ENCODE measurements around the gene TTLL4. TPM values are rescaled to one million over a fixed set of nuclear protein-coding genes. Genes with fewer than 3 reads are reported as not detected.

TTLL4 gene
- total and polyA plus RNA-seq, 2 of the 8 experiments (the other 6 are each of a cell fraction or from before 2014, with no cell fraction given) = 71.1 to 105 TPM

DNA sequence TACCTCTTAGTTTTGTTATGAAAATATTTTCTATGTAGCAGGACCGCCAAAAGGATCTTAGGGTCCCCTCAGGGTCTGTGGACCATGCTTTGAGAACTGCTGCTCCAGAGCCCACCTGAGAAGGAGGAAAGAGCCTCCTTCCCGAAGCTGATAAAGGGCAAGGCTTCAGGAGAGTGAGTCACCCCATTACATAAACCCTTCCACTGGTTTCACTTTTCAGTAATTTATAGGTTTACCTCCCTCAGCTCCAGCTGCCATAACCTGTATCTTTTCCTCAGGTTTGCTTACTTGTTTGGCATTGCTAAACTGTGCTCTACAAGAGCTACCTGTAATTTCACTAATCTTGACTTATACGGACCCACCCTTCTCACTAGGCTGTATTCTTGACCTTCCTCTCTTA, 6.6 kb downstream of the TTLL4 start (continued):
- TF ChIP-seq KDM4A (IDR thresholded peaks at IDR 0.05; ENCODE audit: low read depth, low read length, severe bottlenecking) (no peak), MAX (IDR thresholded peaks at IDR 0.05) (no peak), RBBP5 (IDR thresholded peaks at IDR 0.05; ENCODE audit: borderline replicate concordance, low read depth, low read length) (no peak), POU5F1 (IDR thresholded peaks at IDR 0.05; ENCODE audit: low read depth, low read length) (no peak), POLR2A (IDR thresholded peaks at IDR 0.05; ENCODE audit: control extremely low read depth in 1 of 2, low read depth in 2 of 2, low read length in 2 of 2) (no peak), TAF1 (IDR thresholded peaks at IDR 0.05; ENCODE audit: low read depth, low read length) (no peak), CBX8 (IDR thresholded peaks at IDR 0.05; ENCODE audit: borderline replicate concordance, low read depth, low read length) (no peak)
- TF ChIP-seq, protein P1, sequence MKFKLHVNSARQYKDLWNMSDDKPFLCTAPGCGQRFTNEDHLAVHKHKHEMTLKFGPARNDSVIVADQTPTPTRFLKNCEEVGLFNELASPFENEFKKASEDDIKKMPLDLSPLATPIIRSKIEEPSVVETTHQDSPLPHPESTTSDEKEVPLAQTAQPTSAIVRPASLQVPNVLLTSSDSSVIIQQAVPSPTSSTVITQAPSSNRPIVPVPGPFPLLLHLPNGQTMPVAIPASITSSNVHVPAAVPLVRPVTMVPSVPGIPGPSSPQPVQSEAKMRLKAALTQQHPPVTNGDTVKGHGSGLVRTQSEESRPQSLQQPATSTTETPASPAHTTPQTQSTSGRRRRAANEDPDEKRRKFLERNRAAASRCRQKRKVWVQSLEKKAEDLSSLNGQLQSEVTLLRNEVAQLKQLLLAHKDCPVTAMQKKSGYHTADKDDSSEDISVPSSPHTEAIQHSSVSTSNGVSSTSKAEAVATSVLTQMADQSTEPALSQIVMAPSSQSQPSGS (IDR thresholded peaks at IDR 0.05; ENCODE audit: low read length) = no peak

All from H1 (cell line).